VCaP (cell line): ENCODE data around the gene ITGAD.

Experiments used
- H3K27ac ChIP-seq: fragments of 450-650 bp; 2 replicates; pipeline ENCODE4 v1.5.1; 2017
- TF ChIP-seq, protein P1 (sequence below): fragments of 450-650 bp; conservative IDR thresholded peaks from 2 replicates; pipeline ENCODE4 v1.5.1; 2017; ENCODE audit warnings: mild to moderate bottlenecking, moderate library complexity

The ITGAD gene

DNA sequence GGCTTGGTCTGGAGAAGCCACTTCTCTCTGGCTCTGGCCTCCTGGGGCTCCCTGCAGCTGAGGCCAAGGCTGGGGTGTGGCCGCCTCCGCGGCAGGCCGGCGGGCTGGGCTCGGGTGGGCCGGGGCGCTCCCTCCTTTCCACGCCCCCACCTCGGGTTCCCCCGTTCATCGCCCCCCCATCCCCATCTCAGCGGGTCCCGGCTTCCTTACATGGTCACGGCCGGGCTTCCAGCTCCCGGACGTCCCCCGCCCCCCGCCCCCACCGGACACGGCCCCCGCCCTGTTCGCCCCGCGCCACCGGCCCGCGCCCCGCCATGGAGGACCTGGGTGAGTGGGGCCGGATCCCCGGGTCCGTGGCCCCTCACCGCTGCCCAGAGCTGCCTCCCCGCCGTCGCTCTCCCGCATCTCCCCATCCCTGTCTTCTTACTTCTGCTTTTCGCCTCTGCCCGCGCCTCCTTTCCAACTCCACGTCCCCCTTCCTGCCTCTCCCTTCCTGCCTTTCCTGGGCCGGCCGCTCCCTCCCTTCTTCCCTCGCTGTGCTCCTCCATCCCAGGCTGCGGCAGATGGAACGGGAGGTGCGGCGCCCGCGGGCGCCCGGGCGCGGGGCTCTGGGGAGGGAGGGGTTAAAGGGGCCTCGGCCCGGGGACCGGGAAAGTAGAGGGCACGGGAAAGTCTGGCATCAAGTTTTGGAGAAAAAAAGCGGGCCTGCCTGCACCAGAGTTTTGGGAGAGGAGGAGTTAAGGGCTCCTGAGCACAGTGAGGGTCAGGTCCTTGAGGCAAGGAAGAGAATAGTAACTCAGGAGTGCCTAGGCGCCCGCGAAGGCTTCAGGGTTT, 79.0 kb downstream of the ITGAD start, which contains the start of gene TGFB1I1:
Gene TGFB1I1 (plus strand): TSS at position 278 of the 834 bp plus-strand sequence. CDS start 37 bp downstream, at position 315.
- TF ChIP-seq, protein P1, sequence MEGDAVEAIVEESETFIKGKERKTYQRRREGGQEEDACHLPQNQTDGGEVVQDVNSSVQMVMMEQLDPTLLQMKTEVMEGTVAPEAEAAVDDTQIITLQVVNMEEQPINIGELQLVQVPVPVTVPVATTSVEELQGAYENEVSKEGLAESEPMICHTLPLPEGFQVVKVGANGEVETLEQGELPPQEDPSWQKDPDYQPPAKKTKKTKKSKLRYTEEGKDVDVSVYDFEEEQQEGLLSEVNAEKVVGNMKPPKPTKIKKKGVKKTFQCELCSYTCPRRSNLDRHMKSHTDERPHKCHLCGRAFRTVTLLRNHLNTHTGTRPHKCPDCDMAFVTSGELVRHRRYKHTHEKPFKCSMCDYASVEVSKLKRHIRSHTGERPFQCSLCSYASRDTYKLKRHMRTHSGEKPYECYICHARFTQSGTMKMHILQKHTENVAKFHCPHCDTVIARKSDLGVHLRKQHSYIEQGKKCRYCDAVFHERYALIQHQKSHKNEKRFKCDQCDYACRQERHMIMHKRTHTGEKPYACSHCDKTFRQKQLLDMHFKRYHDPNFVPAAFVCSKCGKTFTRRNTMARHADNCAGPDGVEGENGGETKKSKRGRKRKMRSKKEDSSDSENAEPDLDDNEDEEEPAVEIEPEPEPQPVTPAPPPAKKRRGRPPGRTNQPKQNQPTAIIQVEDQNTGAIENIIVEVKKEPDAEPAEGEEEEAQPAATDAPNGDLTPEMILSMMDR, result no peak
- no peak within 1 kb of the TSS for H3K27ac ChIP-seq

- TF ChIP-seq, protein P1, result no peak
- no peak overlapping the region for H3K27ac ChIP-seq
Measured at GRCh38 chr16:31472709-31473203, 79.6 kb downstream of the ITGAD start.

GRCh38 chr16:31473264-31473984, 80.3 kb downstream of the ITGAD start:
- H3K27ac ChIP-seq, result no peak overlapping the region
- TF ChIP-seq, protein P1, result no peak

GRCh38 chr16:31474173-31474714, 81.1 kb downstream of the ITGAD start:
- no peak overlapping the region for H3K27ac ChIP-seq
- TF ChIP-seq, protein P1, result no peak

DNA sequence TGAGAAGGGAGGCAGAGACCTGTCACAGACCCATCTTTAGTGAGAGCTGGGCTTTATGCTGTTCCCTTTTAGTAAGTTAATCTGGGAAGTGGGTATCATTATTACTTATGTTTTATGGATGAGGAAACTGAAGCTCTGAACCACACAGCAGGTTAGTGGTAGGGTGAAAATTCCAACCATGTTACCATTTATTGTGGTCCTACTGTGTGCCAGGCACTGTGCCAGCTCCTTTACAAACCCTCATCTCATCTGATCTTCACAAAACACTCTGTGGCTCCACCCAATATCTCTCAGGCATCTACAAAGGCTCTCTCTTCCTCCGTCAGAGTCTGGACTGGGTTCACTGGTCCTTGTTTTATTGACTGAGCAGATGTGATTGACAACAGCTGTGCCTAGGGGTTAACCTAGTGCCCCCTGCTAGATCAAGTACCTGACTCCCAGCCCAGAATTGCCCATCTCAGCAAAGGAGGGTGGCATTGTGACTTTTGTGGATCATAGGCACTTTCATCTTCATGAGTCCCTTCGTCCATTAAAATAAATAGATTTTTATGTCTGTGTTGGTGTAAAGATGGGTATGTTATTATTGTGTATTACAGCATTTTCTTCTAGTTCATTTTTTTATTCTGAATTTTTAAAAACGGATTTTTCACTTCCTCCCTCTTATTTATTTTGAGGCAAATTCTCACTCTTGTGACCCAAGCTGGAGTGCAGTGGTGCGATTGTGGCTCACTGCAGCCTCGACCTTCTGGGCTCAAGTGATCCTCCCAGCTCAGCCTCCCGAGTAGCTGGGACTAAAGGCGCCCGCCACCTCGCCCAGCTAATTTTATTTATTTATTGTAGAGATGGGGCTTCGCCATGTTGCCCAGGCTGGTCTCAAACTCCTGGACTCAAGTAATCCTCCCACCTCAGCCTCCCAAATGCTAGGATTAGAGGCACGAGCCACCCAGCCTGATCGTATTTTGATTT, 81.9 kb downstream of the ITGAD start:
- H3K27ac ChIP-seq, result no peak overlapping the region
- TF ChIP-seq, protein P1, result no peak

- no peak overlapping the region for H3K27ac ChIP-seq
- TF ChIP-seq, protein P1, result no peak
Measured at GRCh38 chr16:31475946-31476302, 82.8 kb downstream of the ITGAD start.
